Thymus (tissue), 14 donors: Measurements from ENCODE around the gene CEP135. TPM values are rescaled to one million over a fixed set of nuclear protein-coding genes. Genes with fewer than 3 reads are reported as not detected.

ENCODE experiments used
- DNase-seq, 9 donors: peaks; one replicate each; pipeline ENCODE4 v3.0.0-alpha.2; 2013; ENCODE audit warnings: low spot score in 9 of 9, low read depth in 6 of 9, missing footprints in 1 of 9
- H3K27ac ChIP-seq, 2 donors: one replicate each; pipeline ENCODE4 v1.5.1; 2013; ENCODE audit warnings: control low read depth in 1 of 2, low read depth in 1 of 2, low read length in 1 of 2, mild to moderate bottlenecking in 1 of 2, moderate library complexity in 1 of 2
- H3K27me3 ChIP-seq, 2 donors: one replicate each; pipeline ENCODE4 v1.5.1; 2013; ENCODE audit warnings: low read length in 1 of 2; ENCODE audit not compliant: control insufficient read depth in 2 of 2, insufficient read depth in 1 of 2
- H3K36me3 ChIP-seq, 2 donors: one replicate each; pipeline ENCODE4 v1.5.1; 2013; ENCODE audit warnings: low read length in 1 of 2, mild to moderate bottlenecking in 1 of 2, moderate library complexity in 1 of 2; ENCODE audit not compliant: control insufficient read depth in 2 of 2, insufficient read depth in 2 of 2
- H3K4me1 ChIP-seq, 2 donors: one replicate each; pipeline ENCODE4 v1.5.1; 2013; ENCODE audit warnings: low read length in 2 of 2; ENCODE audit not compliant: control insufficient read depth in 2 of 2, insufficient read depth in 2 of 2
- H3K4me3 ChIP-seq, 2 donors: one replicate each; pipeline ENCODE4 v1.5.1; 2013; ENCODE audit warnings: low read length in 2 of 2, control low read depth in 1 of 2, mild to moderate bottlenecking in 1 of 2
- H3K9me3 ChIP-seq, 2 donors: one replicate each; pipeline ENCODE4 v1.5.1; 2013; ENCODE audit warnings: low read length in 1 of 2, mild to moderate bottlenecking in 1 of 2; ENCODE audit not compliant: control insufficient read depth in 2 of 2, insufficient read depth in 1 of 2
- WGBS: extraction: QIAGEN DNeasy Blood & Tissue Kit; methylation state at CpG from one replicate; pipeline ENCODE4 v1.1.7; 2013; 5-methylcytosine and 5-hydroxymethylcytosine counted together
- long read RNA-seq, 10 donors: transcript quantifications; one replicate each; lab custom pipeline, GENCODE V29; 2026
- polyA plus RNA-seq: library from polyadenylated mRNA; stranded (reverse); fragments of 200-250 nt; gene quantifications from one replicate; pipeline ENCODE4 v1.2.3, GENCODE V29; 2013
- total RNA-seq: library from RNA; stranded (reverse); fragments of 120-200 nt; gene quantifications from one replicate; pipeline ENCODE4 v1.2.4, GENCODE V29; 2013
- donor health status: healthy.

The CEP135 gene, protein sequence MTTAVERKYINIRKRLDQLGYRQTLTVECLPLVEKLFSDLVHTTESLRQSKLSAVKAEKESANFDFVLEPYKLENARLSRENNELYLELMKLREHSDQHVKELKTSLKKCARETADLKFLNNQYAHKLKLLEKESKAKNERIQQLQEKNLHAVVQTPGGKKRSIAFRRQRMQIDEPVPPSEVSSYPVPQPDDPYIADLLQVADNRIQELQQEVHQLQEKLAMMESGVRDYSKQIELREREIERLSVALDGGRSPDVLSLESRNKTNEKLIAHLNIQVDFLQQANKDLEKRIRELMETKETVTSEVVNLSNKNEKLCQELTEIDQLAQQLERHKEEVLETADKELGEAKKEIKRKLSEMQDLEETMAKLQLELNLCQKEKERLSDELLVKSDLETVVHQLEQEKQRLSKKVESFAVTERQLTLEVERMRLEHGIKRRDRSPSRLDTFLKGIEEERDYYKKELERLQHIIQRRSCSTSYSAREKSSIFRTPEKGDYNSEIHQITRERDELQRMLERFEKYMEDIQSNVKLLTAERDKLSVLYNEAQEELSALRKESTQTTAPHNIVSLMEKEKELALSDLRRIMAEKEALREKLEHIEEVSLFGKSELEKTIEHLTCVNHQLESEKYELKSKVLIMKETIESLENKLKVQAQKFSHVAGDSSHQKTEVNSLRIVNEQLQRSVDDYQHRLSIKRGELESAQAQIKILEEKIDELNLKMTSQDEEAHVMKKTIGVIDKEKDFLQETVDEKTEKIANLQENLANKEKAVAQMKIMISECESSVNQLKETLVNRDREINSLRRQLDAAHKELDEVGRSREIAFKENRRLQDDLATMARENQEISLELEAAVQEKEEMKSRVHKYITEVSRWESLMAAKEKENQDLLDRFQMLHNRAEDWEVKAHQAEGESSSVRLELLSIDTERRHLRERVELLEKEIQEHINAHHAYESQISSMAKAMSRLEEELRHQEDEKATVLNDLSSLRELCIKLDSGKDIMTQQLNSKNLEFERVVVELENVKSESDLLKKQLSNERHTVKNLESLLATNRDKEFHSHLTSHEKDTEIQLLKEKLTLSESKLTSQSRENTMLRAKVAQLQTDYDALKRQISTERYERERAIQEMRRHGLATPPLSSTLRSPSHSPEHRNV
- 14.3 TPM for total RNA-seq
- polyA plus RNA-seq: 7.8 TPM
- long read RNA-seq, donor 1: 0 reads
- long read RNA-seq, donor 2: 0 reads
- long read RNA-seq, donor 3, full-length matches to known transcripts: 3 of 11 reads
- long read RNA-seq, donor 3, partial matches to known transcripts: 8 of 11 reads
- long read RNA-seq, donor 3, other reads (novel, unspliced or antisense): 0 of 11 reads
- long read RNA-seq, donor 4, partial matches to known transcripts: 8 of 9 reads
- long read RNA-seq, donor 4, other reads (novel, unspliced or antisense): 0 of 9 reads
- long read RNA-seq, donor 5, partial matches to known transcripts: 5 of 6 reads
- long read RNA-seq, donor 5, other reads (novel, unspliced or antisense): 0 of 6 reads
- long read RNA-seq, donor 6, full-length matches to known transcripts: 2 of 2 reads
- long read RNA-seq, donor 6, partial matches to known transcripts: 0 of 2 reads
- long read RNA-seq, donor 6, other reads (novel, unspliced or antisense): 0 of 2 reads
- long read RNA-seq, donor 7, partial matches to known transcripts: 0 of 1 reads
- long read RNA-seq, donor 7, other reads (novel, unspliced or antisense): 0 of 1 reads
- long read RNA-seq, donor 8: 0 reads
- long read RNA-seq, donor 9, full-length matches to known transcripts: 2 of 2 reads
- long read RNA-seq, donor 9, partial matches to known transcripts: 0 of 2 reads
- long read RNA-seq, donor 9, other reads (novel, unspliced or antisense): 0 of 2 reads
- long read RNA-seq, donor 10: 0 reads

- Histone ChIP-seq H3K36me3 (peaks cover 0 to 10% of the 10 kb centered on the region in 2 donors), H3K27me3 (no peaks in the 10 kb centered on the region), H3K4me1 (peaks cover 10 to 16% of the 10 kb centered on the region in 2 donors), H3K4me3 (peak within 1 kb of the TSS; percentile 86 to 91), H3K9me3 (no peaks in the 10 kb centered on the region), H3K27ac (peak within 1 kb of the TSS; percentile 88 to 94)
- peak; percentile 62 to 93 (median 78) for DNase-seq
- WGBS: under 1% methylated on average over 77 of the region's 77 CpGs
Observed at GRCh38 chr4:55948726-55949481, at the start of gene CEP135. Gene CEP135 (plus strand): TSS chr4:55948945. CDS start chr4:55952131, 3,186 bp downstream.

GRCh38 chr4:55902677-55903076, 46.1 kb upstream of the CEP135 start:
- no peaks in the 10 kb centered on the region for H3K27me3 ChIP-seq
- peaks cover 0 to 18% of the 10 kb centered on the region in 2 donors for H3K36me3 ChIP-seq
- H3K9me3 ChIP-seq: no peaks in the 10 kb centered on the region
- no peak for DNase-seq
- WGBS: 97% methylated on average over 4 of the region's 4 CpGs
- H3K4me3 ChIP-seq: no peak overlapping the region
- H3K27ac ChIP-seq: no peak overlapping the region
- H3K4me1 ChIP-seq: no peaks in the 10 kb centered on the region

- Histone ChIP-seq H3K36me3 (peaks cover 0 to 14% of the 10 kb centered on the region in 2 donors), H3K27me3 (no peaks in the 10 kb centered on the region), H3K4me1 (no peaks in the 10 kb centered on the region), H3K27ac (no peak overlapping the region), H3K4me3 (no peak overlapping the region), H3K9me3 (no peaks in the 10 kb centered on the region)
- DNase-seq: no peak
Observed at GRCh38 chr4:55903577-55903976, 45.2 kb upstream of the CEP135 start.

DNA sequence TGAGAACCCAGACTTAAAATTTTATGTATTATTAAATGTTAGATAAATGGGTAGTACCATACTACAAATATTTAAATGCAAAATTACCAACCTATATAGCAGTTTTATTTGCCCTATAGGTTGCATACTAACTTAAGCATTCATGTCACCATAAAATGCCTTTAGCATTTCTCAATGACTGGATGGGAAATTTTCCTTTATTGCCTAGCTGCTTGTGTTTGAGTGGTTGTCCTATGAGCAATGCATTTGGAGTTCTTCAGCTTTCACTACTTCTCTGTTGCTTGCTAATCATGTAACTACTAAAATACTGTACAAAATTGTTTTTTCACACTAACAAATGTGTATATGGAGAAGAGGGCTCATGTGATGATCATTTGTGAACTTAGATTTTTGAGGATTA, 44.2 kb upstream of the CEP135 start:
- Histone ChIP-seq H3K36me3 (peaks cover 0 to 14% of the 10 kb centered on the region in 2 donors), H3K27ac (no peak overlapping the region), H3K4me1 (no peaks in the 10 kb centered on the region), H3K4me3 (no peak overlapping the region), H3K27me3 (no peaks in the 10 kb centered on the region), H3K9me3 (no peaks in the 10 kb centered on the region)
- DNase-seq: no peak

DNA sequence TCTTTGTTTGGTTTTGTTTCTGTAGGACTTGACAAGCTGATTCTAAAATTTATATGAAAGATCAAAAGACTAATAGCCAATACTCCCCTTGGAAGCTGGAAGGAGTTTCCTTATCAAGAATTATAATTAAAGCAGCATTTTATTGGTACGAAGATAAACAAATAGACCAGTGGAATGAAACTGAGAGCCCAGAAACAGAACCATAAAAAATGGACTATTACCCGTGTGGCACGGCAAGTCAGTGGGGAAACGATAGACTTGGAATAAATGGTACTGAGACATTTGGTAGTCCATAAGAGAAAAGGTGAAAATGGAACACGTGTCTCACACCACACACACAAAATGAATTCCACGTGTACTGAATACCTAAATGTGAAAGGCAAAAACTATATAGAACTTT, 42.4 kb upstream of the CEP135 start:
- no peaks in the 10 kb centered on the region for H3K27me3 ChIP-seq
- H3K9me3 ChIP-seq: no peaks in the 10 kb centered on the region
- no peaks in the 10 kb centered on the region for H3K4me1 ChIP-seq
- WGBS: 81% methylated on average over 6 of the region's 6 CpGs
- peaks cover 0 to 10% of the 10 kb centered on the region in 2 donors for H3K36me3 ChIP-seq
- no peak for DNase-seq
- no peak overlapping the region for H3K27ac ChIP-seq
- no peak overlapping the region for H3K4me3 ChIP-seq

DNA sequence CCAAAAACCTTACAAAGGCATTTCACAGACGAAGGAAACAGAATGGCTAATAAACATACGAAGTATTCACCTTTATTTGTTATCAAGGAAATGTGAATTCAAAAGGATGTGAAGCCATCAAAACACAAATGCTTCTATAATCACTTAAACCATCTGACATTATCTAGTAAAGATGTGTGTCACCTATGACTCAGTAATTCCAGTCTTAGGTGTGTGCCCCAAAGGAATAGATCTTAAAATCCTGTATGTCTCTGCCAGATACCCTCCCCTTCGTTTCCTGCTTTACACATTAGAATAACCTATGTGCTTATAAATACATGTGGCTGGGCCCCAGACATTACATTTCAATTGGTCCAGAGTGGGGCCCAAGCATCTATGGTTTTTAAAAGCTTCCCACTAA, 41.8 kb upstream of the CEP135 start:
- 87% methylated on average over 3 of the region's 3 CpGs for WGBS
- H3K36me3 ChIP-seq: peaks cover 0 to 10% of the 10 kb centered on the region in 2 donors
- no peaks in the 10 kb centered on the region for H3K27me3 ChIP-seq
- H3K27ac ChIP-seq: no peak overlapping the region
- H3K4me3 ChIP-seq: no peak overlapping the region
- DNase-seq: no peak
- H3K9me3 ChIP-seq: no peaks in the 10 kb centered on the region
- no peaks in the 10 kb centered on the region for H3K4me1 ChIP-seq

GRCh38 chr4:55907469-55907868, 41.3 kb upstream of the CEP135 start:
- no peak for DNase-seq
- Histone ChIP-seq H3K27me3 (no peaks in the 10 kb centered on the region), H3K27ac (no peak overlapping the region), H3K9me3 (no peaks in the 10 kb centered on the region), H3K4me1 (no peaks in the 10 kb centered on the region), H3K4me3 (no peak overlapping the region), H3K36me3 (peaks cover 0 to 10% of the 10 kb centered on the region in 2 donors)
